ENCODE results near the gene CAMK1G. TPM values are rescaled to one million over a fixed set of nuclear protein-coding genes. Genes with fewer than 3 reads are reported as not detected.
A peak's percentile ranks its signal among the peaks of the same experiment; 100 is the strongest.

Gene CAMK1G
- total RNA-seq, 1 donor from 2014 or later, result not detected

- DNase-seq (ENCODE audit: low spot score), result no peak
- no peaks in the 10 kb centered on the region for H3K9me3 Mint-ChIP-seq (ENCODE audit: unreplicated experiment)
- no peak for TF ChIP-seq CTCF (IDR thresholded peaks at IDR 0.05; ENCODE audit: unreplicated experiment)
- peaks cover 3% of the 10 kb centered on the region for H3K27me3 Mint-ChIP-seq (ENCODE audit: unreplicated experiment)
- H3K27ac Mint-ChIP-seq (ENCODE audit: unreplicated experiment), result no peak overlapping the region
- no peak overlapping the region for H3K4me3 Mint-ChIP-seq (ENCODE audit: unreplicated experiment)
- no peaks in the 10 kb centered on the region for H3K36me3 Mint-ChIP-seq (ENCODE audit: low read depth, unreplicated experiment)
- H3K4me1 Mint-ChIP-seq (ENCODE audit: unreplicated experiment), result peaks cover 11% of the 10 kb centered on the region
Observed at GRCh38 chr1:209600541-209600940, 17.0 kb downstream of the CAMK1G start.

GRCh38 chr1:209601809-209602657, 18.5 kb downstream of the CAMK1G start:
- no peaks in the 10 kb centered on the region for H3K36me3 Mint-ChIP-seq (ENCODE audit: low read depth, unreplicated experiment)
- no peaks in the 10 kb centered on the region for H3K9me3 Mint-ChIP-seq (ENCODE audit: unreplicated experiment)
- H3K27ac Mint-ChIP-seq (ENCODE audit: unreplicated experiment), result no peak overlapping the region
- peak; percentile 28 for TF ChIP-seq CTCF (IDR thresholded peaks at IDR 0.05; ENCODE audit: unreplicated experiment)
- peak; percentile 49 for DNase-seq (ENCODE audit: low spot score)
- no peak overlapping the region for H3K4me3 Mint-ChIP-seq (ENCODE audit: unreplicated experiment)
- H3K27me3 Mint-ChIP-seq (ENCODE audit: unreplicated experiment), result peaks cover 2% of the 10 kb centered on the region
- H3K4me1 Mint-ChIP-seq (ENCODE audit: unreplicated experiment), result peaks cover 11% of the 10 kb centered on the region

GRCh38 chr1:209603877-209604276, 20.4 kb downstream of the CAMK1G start:
- Mint-ChIP-seq H3K27me3 (ENCODE audit: unreplicated experiment) (peaks cover 2% of the 10 kb centered on the region), H3K4me3 (ENCODE audit: unreplicated experiment) (no peak overlapping the region), H3K9me3 (ENCODE audit: unreplicated experiment) (no peaks in the 10 kb centered on the region), H3K4me1 (ENCODE audit: unreplicated experiment) (peaks cover 11% of the 10 kb centered on the region), H3K36me3 (ENCODE audit: low read depth, unreplicated experiment) (no peaks in the 10 kb centered on the region), H3K27ac (ENCODE audit: unreplicated experiment) (no peak overlapping the region)
- no peak for DNase-seq (ENCODE audit: low spot score)
- no peak for TF ChIP-seq CTCF (IDR thresholded peaks at IDR 0.05; ENCODE audit: unreplicated experiment)

DNA sequence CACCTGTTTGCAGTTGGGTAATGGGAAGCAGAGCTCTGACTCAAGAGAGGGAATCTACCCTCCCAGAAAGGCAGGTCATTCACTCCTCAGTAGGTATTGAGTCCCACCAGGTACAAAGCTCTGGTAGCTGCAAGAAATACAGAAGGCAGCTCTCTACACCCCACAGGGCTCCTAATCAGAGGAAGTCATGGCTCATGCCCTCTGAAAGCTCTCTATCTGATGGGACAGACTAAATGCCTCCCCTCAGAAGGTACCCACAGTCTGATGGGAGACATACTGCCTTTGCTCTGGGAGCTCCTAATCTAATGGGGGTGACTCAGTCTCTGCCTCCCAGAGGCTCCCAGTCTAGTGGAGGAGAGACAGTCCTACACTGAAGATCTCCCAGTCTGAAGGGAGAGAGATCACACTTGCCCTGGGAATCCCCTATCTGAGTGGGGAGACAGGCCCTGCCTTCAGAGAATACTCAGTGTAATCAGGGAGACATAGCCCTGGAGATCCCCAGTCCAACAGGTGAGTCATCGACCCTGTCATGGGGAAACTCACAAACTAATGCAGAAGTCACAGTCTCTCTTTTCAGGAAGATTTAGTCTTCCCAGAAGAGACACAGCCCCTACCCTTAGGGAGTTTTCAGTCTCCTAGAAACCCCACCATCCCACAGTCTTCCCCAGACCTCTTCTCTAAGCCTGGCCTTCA, 23.7 kb downstream of the CAMK1G start:
- no peak for TF ChIP-seq CTCF (IDR thresholded peaks at IDR 0.05; ENCODE audit: unreplicated experiment)
- Mint-ChIP-seq H3K27me3 (ENCODE audit: unreplicated experiment) (no peaks in the 10 kb centered on the region), H3K36me3 (ENCODE audit: low read depth, unreplicated experiment) (no peaks in the 10 kb centered on the region), H3K9me3 (ENCODE audit: unreplicated experiment) (no peaks in the 10 kb centered on the region), H3K27ac (ENCODE audit: unreplicated experiment) (no peak overlapping the region), H3K4me1 (ENCODE audit: unreplicated experiment) (peaks cover 6% of the 10 kb centered on the region), H3K4me3 (ENCODE audit: unreplicated experiment) (no peak overlapping the region)
- DNase-seq (ENCODE audit: low spot score), result no peak

GRCh38 chr1:209607795-209608178, 24.3 kb downstream of the CAMK1G start:
- peaks cover 2% of the 10 kb centered on the region for H3K4me1 Mint-ChIP-seq (ENCODE audit: unreplicated experiment)
- H3K36me3 Mint-ChIP-seq (ENCODE audit: low read depth, unreplicated experiment), result no peaks in the 10 kb centered on the region
- no peaks in the 10 kb centered on the region for H3K27me3 Mint-ChIP-seq (ENCODE audit: unreplicated experiment)

More at GRCh38 chr1:209607795-209608178, 24.3 kb downstream of the CAMK1G start:
- no peak for DNase-seq (ENCODE audit: low spot score)
- Mint-ChIP-seq H3K9me3 (ENCODE audit: unreplicated experiment) (no peaks in the 10 kb centered on the region), H3K27ac (ENCODE audit: unreplicated experiment) (no peak overlapping the region), H3K4me3 (ENCODE audit: unreplicated experiment) (no peak overlapping the region)
- TF ChIP-seq CTCF (IDR thresholded peaks at IDR 0.05; ENCODE audit: unreplicated experiment), result no peak
